Measurements from ENCODE around the gene STRN4. TPM values are rescaled to one million over a fixed set of nuclear protein-coding genes. Genes with fewer than 3 reads are reported as not detected.

The STRN4 gene
- total RNA-seq, 1 experiment from 2014 or later, result 89.5 TPM

DNA sequence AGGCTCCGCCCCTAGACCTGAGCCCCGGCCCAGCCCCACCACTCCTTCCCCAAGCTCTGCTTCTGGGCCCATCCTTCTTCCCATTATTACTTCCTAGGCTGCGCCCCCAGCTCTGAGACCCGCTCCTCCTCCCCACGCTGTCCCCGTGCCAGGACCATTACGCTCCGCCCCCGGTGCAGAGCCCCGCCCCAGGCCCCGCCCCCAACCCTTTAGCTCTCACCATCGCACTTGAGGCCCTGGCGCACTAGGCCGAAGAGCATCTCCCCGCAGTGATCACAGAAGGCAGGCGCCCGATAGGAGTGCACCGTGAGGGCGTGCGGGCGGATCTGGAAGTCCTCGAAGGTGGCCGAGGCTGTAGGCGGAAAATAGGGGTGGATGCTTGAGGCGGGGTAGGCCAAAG, 35.6 kb downstream of the STRN4 start:
- DNase-seq (ENCODE audit: low read depth, low spot score), result no peak
- Histone ChIP-seq H3K27me3 (ENCODE audit: control insufficient read depth, insufficient read depth, low read length) (no peaks in the 10 kb centered on the region), H3K4me3 (ENCODE audit: low read depth in 2 of 2, low read length in 2 of 2) (no peak overlapping the region), H3K9me3 (ENCODE audit: control insufficient read depth, insufficient read depth, low read depth, low read length) (no peaks in the 10 kb centered on the region), H3K4me1 (ENCODE audit: control insufficient read depth, insufficient read depth, low read length) (no peaks in the 10 kb centered on the region), H3K36me3 (ENCODE audit: control insufficient read depth, insufficient read depth, low read length) (no peaks in the 10 kb centered on the region; the same call in 1 of the 2 replicates), H3K27ac (ENCODE audit: low read length) (no peak overlapping the region)
- intact Hi-C loops (cut with micrococcal nuclease; ENCODE audit: unreplicated experiment) (no loop called here), in situ Hi-C loops (cut with HindIII; ENCODE audit: low pct_unique_long_range_greater_than_20kb, low sequenced_read_pairs) (no loop called here)
- no TSS peak for BruUV-seq (replicated peaks)
- no peak for ATAC-seq
- POLR2A ChIA-PET, result interaction anchor here (0.6 kb wide), 1 partner anchor 546 kb away, joined by 3 read pairs; the partner anchor contains the start of gene CCDC9
- TF ChIP-seq TCF7L2 (IDR thresholded peaks at IDR 0.05; ENCODE audit: low read depth, low read length) (no peak), SIN3A (IDR thresholded peaks at IDR 0.05; ENCODE audit: borderline replicate concordance, insufficient read depth, low read depth, low read length) (no peak), POLR2AphosphoS5 (IDR thresholded peaks at IDR 0.05; ENCODE audit: low read depth, low read length) (no peak)
- TF ChIP-seq, protein P1, sequence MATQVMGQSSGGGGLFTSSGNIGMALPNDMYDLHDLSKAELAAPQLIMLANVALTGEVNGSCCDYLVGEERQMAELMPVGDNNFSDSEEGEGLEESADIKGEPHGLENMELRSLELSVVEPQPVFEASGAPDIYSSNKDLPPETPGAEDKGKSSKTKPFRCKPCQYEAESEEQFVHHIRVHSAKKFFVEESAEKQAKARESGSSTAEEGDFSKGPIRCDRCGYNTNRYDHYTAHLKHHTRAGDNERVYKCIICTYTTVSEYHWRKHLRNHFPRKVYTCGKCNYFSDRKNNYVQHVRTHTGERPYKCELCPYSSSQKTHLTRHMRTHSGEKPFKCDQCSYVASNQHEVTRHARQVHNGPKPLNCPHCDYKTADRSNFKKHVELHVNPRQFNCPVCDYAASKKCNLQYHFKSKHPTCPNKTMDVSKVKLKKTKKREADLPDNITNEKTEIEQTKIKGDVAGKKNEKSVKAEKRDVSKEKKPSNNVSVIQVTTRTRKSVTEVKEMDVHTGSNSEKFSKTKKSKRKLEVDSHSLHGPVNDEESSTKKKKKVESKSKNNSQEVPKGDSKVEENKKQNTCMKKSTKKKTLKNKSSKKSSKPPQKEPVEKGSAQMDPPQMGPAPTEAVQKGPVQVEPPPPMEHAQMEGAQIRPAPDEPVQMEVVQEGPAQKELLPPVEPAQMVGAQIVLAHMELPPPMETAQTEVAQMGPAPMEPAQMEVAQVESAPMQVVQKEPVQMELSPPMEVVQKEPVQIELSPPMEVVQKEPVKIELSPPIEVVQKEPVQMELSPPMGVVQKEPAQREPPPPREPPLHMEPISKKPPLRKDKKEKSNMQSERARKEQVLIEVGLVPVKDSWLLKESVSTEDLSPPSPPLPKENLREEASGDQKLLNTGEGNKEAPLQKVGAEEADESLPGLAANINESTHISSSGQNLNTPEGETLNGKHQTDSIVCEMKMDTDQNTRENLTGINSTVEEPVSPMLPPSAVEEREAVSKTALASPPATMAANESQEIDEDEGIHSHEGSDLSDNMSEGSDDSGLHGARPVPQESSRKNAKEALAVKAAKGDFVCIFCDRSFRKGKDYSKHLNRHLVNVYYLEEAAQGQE (IDR thresholded peaks at IDR 0.05; ENCODE audit: insufficient read depth in 1 of 2, low read depth in 2 of 2, low read length in 1 of 2), result no peak
- TF ChIP-seq, protein P2, sequence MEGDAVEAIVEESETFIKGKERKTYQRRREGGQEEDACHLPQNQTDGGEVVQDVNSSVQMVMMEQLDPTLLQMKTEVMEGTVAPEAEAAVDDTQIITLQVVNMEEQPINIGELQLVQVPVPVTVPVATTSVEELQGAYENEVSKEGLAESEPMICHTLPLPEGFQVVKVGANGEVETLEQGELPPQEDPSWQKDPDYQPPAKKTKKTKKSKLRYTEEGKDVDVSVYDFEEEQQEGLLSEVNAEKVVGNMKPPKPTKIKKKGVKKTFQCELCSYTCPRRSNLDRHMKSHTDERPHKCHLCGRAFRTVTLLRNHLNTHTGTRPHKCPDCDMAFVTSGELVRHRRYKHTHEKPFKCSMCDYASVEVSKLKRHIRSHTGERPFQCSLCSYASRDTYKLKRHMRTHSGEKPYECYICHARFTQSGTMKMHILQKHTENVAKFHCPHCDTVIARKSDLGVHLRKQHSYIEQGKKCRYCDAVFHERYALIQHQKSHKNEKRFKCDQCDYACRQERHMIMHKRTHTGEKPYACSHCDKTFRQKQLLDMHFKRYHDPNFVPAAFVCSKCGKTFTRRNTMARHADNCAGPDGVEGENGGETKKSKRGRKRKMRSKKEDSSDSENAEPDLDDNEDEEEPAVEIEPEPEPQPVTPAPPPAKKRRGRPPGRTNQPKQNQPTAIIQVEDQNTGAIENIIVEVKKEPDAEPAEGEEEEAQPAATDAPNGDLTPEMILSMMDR (IDR thresholded peaks at IDR 0.05), result no peak
- CTCF ChIA-PET, result no interaction called here

DNA sequence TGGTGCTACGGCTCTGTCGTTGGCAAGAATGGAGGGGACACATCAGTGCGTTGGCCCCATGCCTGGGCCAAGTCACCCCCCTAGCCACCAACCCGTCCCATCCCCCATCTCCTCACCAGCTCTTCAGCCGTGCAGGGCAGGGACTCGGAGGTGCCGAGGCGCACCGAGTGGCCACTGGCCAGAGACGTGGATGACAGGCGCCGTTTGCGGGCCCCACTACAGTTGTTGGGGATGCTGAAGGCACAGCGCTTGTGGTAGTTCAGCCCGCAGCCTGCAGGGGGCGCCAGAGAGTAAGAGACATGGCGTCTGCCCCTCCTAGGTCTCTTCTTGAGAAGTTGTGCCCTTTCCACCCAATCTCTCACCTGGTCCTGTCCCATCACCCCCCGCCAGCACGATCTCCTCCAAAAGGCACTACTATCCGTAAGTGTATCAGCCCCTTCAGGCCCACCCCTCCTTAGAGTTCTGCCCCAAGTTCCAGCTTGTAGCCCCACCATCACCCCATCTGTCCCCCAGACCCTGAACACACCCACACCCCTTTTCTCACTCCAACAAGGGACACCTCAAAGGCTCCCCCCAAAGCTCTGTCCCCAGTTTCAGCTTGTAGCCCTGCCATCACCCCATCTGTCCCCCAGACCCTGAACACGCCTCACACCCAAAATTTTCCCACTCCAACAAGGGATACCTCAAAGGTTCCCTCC, 41.7 kb downstream of the STRN4 start:
- H3K4me3 ChIP-seq (ENCODE audit: low read depth in 2 of 2, low read length in 2 of 2), result no peak overlapping the region
- H3K36me3 ChIP-seq (ENCODE audit: control insufficient read depth, insufficient read depth, low read length), result peaks cover 2% of the 10 kb centered on the region
- BruUV-seq (replicated peaks), result no TSS peak
- no peaks in the 10 kb centered on the region for H3K27me3 ChIP-seq (ENCODE audit: control insufficient read depth, insufficient read depth, low read length)
- DNase-seq (ENCODE audit: low read depth, low spot score) (no peak), ATAC-seq (peak; percentile 81)
- TF ChIP-seq POLR2AphosphoS5 (IDR thresholded peaks at IDR 0.05; ENCODE audit: low read depth, low read length), result no peak
- TF ChIP-seq, protein P2 (IDR thresholded peaks at IDR 0.05), result peak; percentile 91
- in situ Hi-C loops (cut with HindIII; ENCODE audit: low pct_unique_long_range_greater_than_20kb, low sequenced_read_pairs), result no loop called here
- H3K9me3 ChIP-seq (ENCODE audit: control insufficient read depth, insufficient read depth, low read depth, low read length), result no peaks in the 10 kb centered on the region
- ChIA-PET POLR2A (no interaction called here), CTCF (interaction anchor here (0.6 to 0.7 kb wide), 5 partner anchors 21 to 54 kb away, joined by 3 to 11 read pairs (median 4); partner anchors contain the start of gene DACT3)
- no peaks in the 10 kb centered on the region for H3K4me1 ChIP-seq (ENCODE audit: control insufficient read depth, insufficient read depth, low read length)
- no peak overlapping the region for H3K27ac ChIP-seq (ENCODE audit: low read length)
- intact Hi-C loops (cut with micrococcal nuclease; ENCODE audit: unreplicated experiment), result no loop called here

All from Panc1 (cell line).